Heart right ventricle (tissue), 16 donors: Measurements from ENCODE around the gene C5orf22. TPM values are rescaled to one million over a fixed set of nuclear protein-coding genes. Genes with fewer than 3 reads are reported as not detected.

ENCODE experiments used
- ATAC-seq, 8 donors: fragments of 200-7000 bp; cut with Tn5 transposase; one replicate each; pipeline ENCODE4 v1.9.1; 2020; ENCODE audit warnings: mild to moderate bottlenecking in 8 of 8, moderate library complexity in 8 of 8, moderate number of reproducible peaks in 1 of 8
- DNase-seq, 2 donors: peaks; one replicate each; pipeline ENCODE4 v3.0.0-alpha.2; 2020
- H3K27ac ChIP-seq, 10 donors: fragments of 200-600 bp; sonication (generic) in 2 of 10; one replicate each; pipeline versions ENCODE4 v1.5.0 to v1.8.0; 2020 to 2022; ENCODE audit warnings: mild to moderate bottlenecking in 3 of 10
- H3K27me3 ChIP-seq, 7 donors: fragments of 200-600 bp; one replicate each; pipeline ENCODE4 v1.8.0; 2021 to 2022; ENCODE audit warnings: mild to moderate bottlenecking in 2 of 7
- H3K36me3 ChIP-seq, 9 donors: fragments of 200-600 bp; sonication (generic) in 1 of 9; one replicate each; pipeline versions ENCODE4 v1.5.0 to v1.8.0; 2020 to 2022; ENCODE audit warnings: mild to moderate bottlenecking in 2 of 9
- H3K4me1 ChIP-seq, 9 donors: fragments of 200-600 bp; sonication (generic) in 1 of 9; one replicate each; pipeline versions ENCODE4 v1.5.0 to v1.8.0; 2020 to 2022; ENCODE audit warnings: mild to moderate bottlenecking in 4 of 9
- H3K4me3 ChIP-seq, 10 donors: fragments of 200-600 bp; sonication (generic) in 2 of 10; one replicate each; pipeline versions ENCODE4 v1.5.0 to v1.8.0; 2020 to 2022; ENCODE audit warnings: mild to moderate bottlenecking in 7 of 10, moderate library complexity in 2 of 10
- H3K9me3 ChIP-seq, 11 donors: fragments of 200-600 bp in 10 of 11; sonication (generic) in 2 of 11; one replicate each; pipeline versions ENCODE4 v1.5.0 to v1.8.0; 2013 to 2022; ENCODE audit warnings: mild to moderate bottlenecking in 2 of 11, control low read depth in 1 of 11, moderate library complexity in 1 of 11
- CTCF ChIP-seq, 9 donors: fragments of 200-600 bp; sonication (generic) in 2 of 9; IDR thresholded peaks; one replicate each; pipeline versions ENCODE4 v1.5.0 to v1.8.0; 2021 to 2022; ENCODE audit warnings: antibody characterized with exemption in 9 of 9, mild to moderate bottlenecking in 5 of 9, moderate library complexity in 1 of 9
- WGBS, 2 donors: extraction: QIAGEN DNeasy Blood & Tissue Kit; methylation state at CpG; one replicate each; pipeline ENCODE4 v1.1.7; 2013; ENCODE audit warnings: inconsistent platforms in 1 of 2; 5-methylcytosine and 5-hydroxymethylcytosine counted together
- intact Hi-C, 10 donors: fragments of 100-400 bp; cut with DNase I; formaldehyde crosslinking; loops; one replicate each; pipeline versions ENCODE4 v1.11.1 to v1.14.2; 2022
- polyA plus RNA-seq, 2 donors: library from polyadenylated mRNA; stranded (reverse); fragments of 200-250 nt; gene quantifications; one replicate each; pipeline ENCODE4 v1.2.3, GENCODE V29; 2013
- total RNA-seq, 10 donors: library from RNA; stranded (reverse); fragmentation: NEBNext Ultra II Directional in 3 of 10; extraction: Animal tissue kit (Norgen Biotek cat#: 25700) in 3 of 10; gene quantifications; one replicate each; pipeline versions ENCODE4 v1.2.1 to v1.2.4, GENCODE V29; 2021 to 2023
- donor health status: Arrhythmogenic right ventricular cardiomyopathy.
- donor health status: ischemic (EF 13 %, LVEDD 7.1; RV severe dilation, severe dysfunction).
- donor health status: healthy with polysubstance abuse.
- donor health status: DM: no; HTN: yes; CAD: no.
- donor health status: DM: no; HTN: no; CAD: no.
- donor health status: ischemic (EF 25% LVEDD 6.9; RV normal size, moderate dysfunction).
- donor health status: ischemic (EF 25% LVEDD 5.7; RV mildly dilated, moderate dysfunction).
- donor health status: healthy.
- donor health status: DM: yes; HTN: yes; CAD: no.
- donor health status: Ischemic cardiomyopathy.
- donor health status: ischemic (EF 35%, LVEDD 5.7; RV mildly dilated, moderate dysfunction).
- donor health status: nonischemic (EF 11% LVEDD 7.7; RV severe dilation, severe dysfunction).
- donor health status: DM: yes; HTN: yes; CAD: no.
- donor health status: PGD.
- donor health status: ischemic (EF 29% LVEDD 5.4; RV normal size, mild dysfunction).
- donor health status: nonischemic (EF 23%, LVEDD 6.1; RV moderate dilation, normal function).

Gene C5orf22
- total and polyA plus RNA-seq, 12 donors = 5.7 to 33.0 (median 23.6) TPM

GRCh38 chr5:31500256-31500655 is 31.8 kb upstream of the C5orf22 start:
- WGBS, 2 donors = 79 to 85% methylated on average over 4 of the region's 4 CpGs
- no peaks in the 10 kb centered on the region for H3K9me3 ChIP-seq
- H3K36me3 ChIP-seq = peaks cover 0 to 100% (median 50%) of the 10 kb centered on the region in 9 donors
- no peak for DNase-seq
- intact Hi-C loops = no loop called here
- ATAC-seq = no peak
- no peaks in the 10 kb centered on the region for H3K27me3 ChIP-seq
- H3K4me1 ChIP-seq = no peaks in the 10 kb centered on the region
- H3K4me3 ChIP-seq = no peak overlapping the region
- TF ChIP-seq CTCF (IDR thresholded peaks at IDR 0.05) = no peak
- H3K27ac ChIP-seq = no peak overlapping the region

GRCh38 chr5:31502506-31502905 is 29.6 kb upstream of the C5orf22 start:
- H3K36me3 ChIP-seq = peaks cover 0 to 100% (median 44%) of the 10 kb centered on the region in 9 donors
- WGBS, 2 donors = 97 to 99% methylated on average over 4 of the region's 4 CpGs

GRCh38 chr5:31504529-31504928 is 27.6 kb upstream of the C5orf22 start:
- intact Hi-C loops = no loop called here
- no peaks in the 10 kb centered on the region for H3K27me3 ChIP-seq
- 86 to 89% methylated on average over 10 of the region's 10 CpGs for WGBS, 2 donors
- no peak for ATAC-seq
- no peaks in the 10 kb centered on the region for H3K9me3 ChIP-seq
- no peak for DNase-seq
- H3K27ac ChIP-seq = no peak overlapping the region
- H3K4me3 ChIP-seq = no peak overlapping the region
- H3K36me3 ChIP-seq = peaks cover 0 to 100% (median 50%) of the 10 kb centered on the region in 9 donors
- no peak for TF ChIP-seq CTCF (IDR thresholded peaks at IDR 0.05)
- H3K4me1 ChIP-seq = no peaks in the 10 kb centered on the region

More at GRCh38 chr5:31502506-31502905, 29.6 kb upstream of the C5orf22 start:
- intact Hi-C loops = no loop called here
- TF ChIP-seq CTCF (IDR thresholded peaks at IDR 0.05) = no peak
- Histone ChIP-seq H3K27ac (no peak overlapping the region), H3K27me3 (no peaks in the 10 kb centered on the region), H3K4me3 (no peak overlapping the region), H3K4me1 (no peaks in the 10 kb centered on the region), H3K9me3 (no peaks in the 10 kb centered on the region)
- no peak for DNase-seq
- no peak for ATAC-seq

GRCh38 chr5:31511305-31511704 is 20.8 kb upstream of the C5orf22 start:
- DNase-seq = no peak
- H3K27me3 ChIP-seq = no peaks in the 10 kb centered on the region
- ATAC-seq = no peak
- no peaks in the 10 kb centered on the region for H3K4me1 ChIP-seq
- no peak for TF ChIP-seq CTCF (IDR thresholded peaks at IDR 0.05)
- WGBS, 2 donors = 98% methylated on average over 4 of the region's 4 CpGs
- H3K4me3 ChIP-seq = no peak overlapping the region
- no peak overlapping the region for H3K27ac ChIP-seq
- no peaks in the 10 kb centered on the region for H3K9me3 ChIP-seq
- H3K36me3 ChIP-seq = peaks cover 0 to 100% (median 71%) of the 10 kb centered on the region in 9 donors
- intact Hi-C loops = no loop called here
